BLaER1 treated with 17β-estradiol and CSF1 and Interleukin-3, amounts not matched to agents 10 nM and 100 nM (cell line): ENCODE results near the gene ERGIC3.

Experiments
- H3K27ac ChIP-seq, 11 experiments: shearing (Covaris generic); formaldehyde crosslinking; 2 replicates each; pipeline ENCODE4 v1.8.1; 2022
- H3K27me3 ChIP-seq, 11 experiments: shearing (Covaris generic); formaldehyde crosslinking; 2 replicates each; pipeline ENCODE4 v1.8.1; 2022
- H3K36me3 ChIP-seq, 11 experiments: shearing (Covaris generic); formaldehyde crosslinking; 2 replicates each; pipeline ENCODE4 v1.8.1; 2022
- H3K4me1 ChIP-seq, 10 experiments: shearing (Covaris generic); formaldehyde crosslinking; 2 replicates each; pipeline ENCODE4 v1.8.1; 2022
- H3K4me2 ChIP-seq, 11 experiments: shearing (Covaris generic); formaldehyde crosslinking; 2 replicates each; pipeline ENCODE4 v1.8.1; 2022
- H3K4me3 ChIP-seq, 10 experiments: shearing (Covaris generic); formaldehyde crosslinking; 2 replicates each; pipeline ENCODE4 v1.8.1; 2022
- H3K9ac ChIP-seq, 11 experiments: shearing (Covaris generic); formaldehyde crosslinking; 2 replicates each; pipeline ENCODE4 v1.8.1; 2022
- H3K9me3 ChIP-seq, 11 experiments: shearing (Covaris generic); formaldehyde crosslinking; replicated peaks in 1 of 11; 2 replicates each; pipeline ENCODE4 v1.8.1; 2022
- H4K20me1 ChIP-seq, 11 experiments: shearing (Covaris generic); formaldehyde crosslinking; 2 replicates each; pipeline ENCODE4 v1.8.1; 2022
- Cebpa-rat ChIP-seq, 11 experiments: shearing (Covaris generic); IDR thresholded peaks; 2 replicates each; pipeline ENCODE4 v1.8.1; 2022

Gene ERGIC3

GRCh38 chr20:35561671-35562070, 19.8 kb downstream of the ERGIC3 start:
- no peak for TF ChIP-seq Cebpa-rat (IDR thresholded peaks at IDR 0.05)
- Histone ChIP-seq H3K9me3 (no peaks in the 10 kb centered on the region), H3K4me1 (no peaks in the 10 kb centered on the region), H3K4me3 (no peak overlapping the region), H3K27ac (no peak overlapping the region), H3K9ac (no peak overlapping the region), H3K36me3 (peaks cover 11 to 37% (median 28%) of the 10 kb centered on the region in 11 experiments), H4K20me1 (peaks cover 0 to 34% (median 0%) of the 10 kb centered on the region in 11 experiments; a peak in 6 of 22 replicates), H3K27me3 (no peaks in the 10 kb centered on the region), H3K4me2 (no peak overlapping the region)

GRCh38 chr20:35562541-35563110, 20.7 kb downstream of the ERGIC3 start:
- peaks cover 0 to 6% (median 0%) of the 10 kb centered on the region in 10 experiments; a peak in 1 of 20 replicates for H3K4me1 ChIP-seq
- peaks cover 0 to 26% (median 0%) of the 10 kb centered on the region in 11 experiments; a peak in 4 of 22 replicates for H4K20me1 ChIP-seq
- peaks cover 1 to 28% (median 19%) of the 10 kb centered on the region in 11 experiments; a peak in 20 of 22 replicates for H3K36me3 ChIP-seq
- H3K9me3 ChIP-seq: no peaks in the 10 kb centered on the region
- H3K4me3 ChIP-seq: no peak overlapping the region
- TF ChIP-seq Cebpa-rat (IDR thresholded peaks at IDR 0.05): no peak
- no peak overlapping the region for H3K9ac ChIP-seq
- H3K27ac ChIP-seq: no peak overlapping the region
- H3K4me2 ChIP-seq: no peak overlapping the region
- no peaks in the 10 kb centered on the region for H3K27me3 ChIP-seq

DNA sequence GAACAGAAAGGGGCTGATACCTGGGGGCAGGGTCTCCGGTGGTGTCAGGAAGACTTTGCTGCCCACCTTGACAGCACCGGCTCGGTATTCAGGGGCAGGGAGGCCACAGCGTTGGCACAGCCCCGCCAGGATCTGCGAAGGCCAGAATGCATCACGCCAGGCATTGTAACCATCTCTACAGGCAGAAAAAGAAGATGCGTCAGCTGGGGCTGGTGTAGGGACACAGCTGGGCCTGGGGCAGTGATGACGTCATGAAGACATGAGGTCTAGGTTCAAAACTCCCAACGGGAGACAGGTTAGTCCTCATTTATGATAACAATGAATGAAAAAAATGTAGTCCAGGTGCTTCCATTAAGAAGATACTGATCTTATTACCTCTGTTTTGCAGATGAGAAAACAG, 22.0 kb downstream of the ERGIC3 start:
- no peak overlapping the region for H3K4me2 ChIP-seq
- H3K4me3 ChIP-seq: no peak overlapping the region
- peaks cover 0 to 17% (median 0%) of the 10 kb centered on the region in 11 experiments; a peak in 1 of 22 replicates for H4K20me1 ChIP-seq
- no peak overlapping the region for H3K9ac ChIP-seq
- H3K27me3 ChIP-seq: no peaks in the 10 kb centered on the region
- no peak overlapping the region for H3K27ac ChIP-seq
- no peaks in the 10 kb centered on the region for H3K9me3 ChIP-seq
- peaks cover 0 to 16% (median 7%) of the 10 kb centered on the region in 11 experiments; a peak in 11 of 22 replicates for H3K36me3 ChIP-seq
- peaks cover 0 to 11% (median 0%) of the 10 kb centered on the region in 10 experiments; a peak in 2 of 20 replicates for H3K4me1 ChIP-seq
- TF ChIP-seq Cebpa-rat (IDR thresholded peaks at IDR 0.05): no peak

DNA sequence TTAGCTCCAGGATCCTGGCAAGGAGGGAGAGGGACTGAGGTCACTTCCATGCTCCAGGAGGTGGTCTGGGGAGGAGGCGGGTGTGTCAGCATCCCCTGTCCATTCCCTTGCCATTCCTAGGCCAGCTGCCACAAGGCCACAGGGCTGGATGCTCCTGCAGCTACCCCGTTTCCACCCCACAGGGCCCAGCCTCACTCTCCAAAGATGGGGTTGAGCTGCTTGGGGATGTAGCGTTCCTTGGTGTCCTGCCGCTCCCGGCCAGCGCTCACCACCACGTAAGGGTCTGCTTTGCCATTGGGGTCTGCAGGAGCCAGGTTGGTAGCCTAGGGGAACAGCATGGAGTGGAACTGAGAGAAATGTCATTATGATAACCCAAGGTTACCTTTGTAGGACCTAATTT, 23.0 kb downstream of the ERGIC3 start:
- Histone ChIP-seq H3K9ac (no peak overlapping the region), H3K9me3 (no peaks in the 10 kb centered on the region), H3K4me2 (no peak overlapping the region), H3K4me1 (peaks cover 0 to 11% (median 0%) of the 10 kb centered on the region in 10 experiments; a peak in 2 of 20 replicates), H3K36me3 (peaks cover 0 to 5% (median 0%) of the 10 kb centered on the region in 11 experiments; a peak in 3 of 22 replicates), H3K27me3 (no peaks in the 10 kb centered on the region), H3K4me3 (no peak overlapping the region), H3K27ac (no peak overlapping the region), H4K20me1 (peaks cover 0 to 7% (median 0%) of the 10 kb centered on the region in 11 experiments; a peak in 1 of 22 replicates)
- TF ChIP-seq Cebpa-rat (IDR thresholded peaks at IDR 0.05): no peak

- Histone ChIP-seq H3K27ac (no peak overlapping the region), H3K4me1 (peaks cover 0 to 11% (median 0%) of the 10 kb centered on the region in 10 experiments; a peak in 2 of 20 replicates), H3K4me2 (no peak overlapping the region), H3K36me3 (peaks cover 0 to 4% (median 0%) of the 10 kb centered on the region in 11 experiments; a peak in 5 of 22 replicates), H3K9me3 (peaks cover 10 to 16% (median 14%) of the 10 kb centered on the region in 11 experiments), H3K4me3 (no peak overlapping the region), H3K27me3 (no peaks in the 10 kb centered on the region), H3K9ac (no peak overlapping the region), H4K20me1 (no peaks in the 10 kb centered on the region)
- TF ChIP-seq Cebpa-rat (IDR thresholded peaks at IDR 0.05): no peak
Observed at GRCh38 chr20:35568645-35569044, 26.8 kb downstream of the ERGIC3 start.

DNA sequence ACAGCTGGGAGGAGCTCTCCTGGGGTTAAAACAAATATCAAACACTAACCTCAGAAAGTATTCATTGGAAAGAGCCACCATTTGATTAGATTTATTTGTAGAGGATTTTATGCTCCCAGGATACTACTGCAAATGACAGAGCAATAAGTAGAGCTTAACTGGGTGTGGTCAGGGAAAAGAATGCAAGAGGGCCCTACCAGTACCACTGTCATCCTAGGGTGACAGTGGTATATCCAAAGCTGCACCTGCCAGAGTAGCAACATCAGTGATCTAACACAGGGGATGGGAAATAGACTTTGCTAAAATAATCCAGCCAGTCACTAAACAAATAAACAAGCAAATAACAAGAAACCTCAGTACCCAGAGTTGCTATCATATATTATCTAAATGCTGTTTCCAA, 29.7 kb downstream of the ERGIC3 start:
- Histone ChIP-seq H3K4me2 (no peak overlapping the region), H3K9me3 (peaks cover 12 to 19% (median 16%) of the 10 kb centered on the region in 11 experiments), H3K4me1 (peaks cover 0 to 11% (median 0%) of the 10 kb centered on the region in 10 experiments; a peak in 2 of 20 replicates), H3K9ac (no peak overlapping the region), H3K36me3 (peaks cover 0 to 4% (median 0%) of the 10 kb centered on the region in 11 experiments; a peak in 4 of 22 replicates), H3K27me3 (no peaks in the 10 kb centered on the region), H3K4me3 (no peak overlapping the region), H3K27ac (no peak overlapping the region), H4K20me1 (no peaks in the 10 kb centered on the region)
- no peak for TF ChIP-seq Cebpa-rat (IDR thresholded peaks at IDR 0.05)

- Histone ChIP-seq H3K4me3 (no peak overlapping the region), H3K27ac (no peak overlapping the region), H3K4me1 (peaks cover 0 to 3% (median 0%) of the 10 kb centered on the region in 10 experiments; a peak in 2 of 20 replicates), H3K4me2 (no peak overlapping the region), H4K20me1 (no peaks in the 10 kb centered on the region), H3K27me3 (no peaks in the 10 kb centered on the region), H3K9me3 (peaks cover 12 to 19% (median 16%) of the 10 kb centered on the region in 11 experiments), H3K9ac (no peak overlapping the region), H3K36me3 (peaks cover 0 to 4% (median 0%) of the 10 kb centered on the region in 11 experiments; a peak in 4 of 22 replicates)
- TF ChIP-seq Cebpa-rat (IDR thresholded peaks at IDR 0.05): no peak
Observed at GRCh38 chr20:35572838-35573237, 31.0 kb downstream of the ERGIC3 start.

GRCh38 chr20:35575958-35576357, 34.1 kb downstream of the ERGIC3 start:
- Histone ChIP-seq H3K4me2 (no peak overlapping the region), H3K4me1 (no peaks in the 10 kb centered on the region), H3K27ac (no peak overlapping the region)

GRCh38 chr20:35576816-35577215, 34.9 kb downstream of the ERGIC3 start:
- Histone ChIP-seq H4K20me1 (no peaks in the 10 kb centered on the region), H3K36me3 (peaks cover 0 to 4% (median 0%) of the 10 kb centered on the region in 11 experiments; a peak in 4 of 22 replicates), H3K4me3 (no peak overlapping the region), H3K27me3 (no peaks in the 10 kb centered on the region), H3K4me1 (no peaks in the 10 kb centered on the region), H3K27ac (no peak overlapping the region), H3K9ac (no peak overlapping the region), H3K9me3 (peaks cover 16 to 27% (median 23%) of the 10 kb centered on the region in 11 experiments), H3K4me2 (no peak overlapping the region)
- TF ChIP-seq Cebpa-rat (IDR thresholded peaks at IDR 0.05): no peak

More at GRCh38 chr20:35575958-35576357, 34.1 kb downstream of the ERGIC3 start:
- no peaks in the 10 kb centered on the region for H3K27me3 ChIP-seq
- no peaks in the 10 kb centered on the region for H4K20me1 ChIP-seq
- H3K9ac ChIP-seq: no peak overlapping the region
- no peak for TF ChIP-seq Cebpa-rat (IDR thresholded peaks at IDR 0.05)
- H3K4me3 ChIP-seq: no peak overlapping the region
- peaks cover 12 to 19% (median 16%) of the 10 kb centered on the region in 11 experiments for H3K9me3 ChIP-seq
- H3K36me3 ChIP-seq: peaks cover 0 to 4% (median 0%) of the 10 kb centered on the region in 11 experiments; a peak in 4 of 22 replicates
